ENCODE data around the gene WBP1L.
"Not testable (repeated sequence)": the region's sequence is repeated elsewhere in the genome, so short reads cannot be mapped to it uniquely, and the experiment has no call there.

WBP1L gene

DNA sequence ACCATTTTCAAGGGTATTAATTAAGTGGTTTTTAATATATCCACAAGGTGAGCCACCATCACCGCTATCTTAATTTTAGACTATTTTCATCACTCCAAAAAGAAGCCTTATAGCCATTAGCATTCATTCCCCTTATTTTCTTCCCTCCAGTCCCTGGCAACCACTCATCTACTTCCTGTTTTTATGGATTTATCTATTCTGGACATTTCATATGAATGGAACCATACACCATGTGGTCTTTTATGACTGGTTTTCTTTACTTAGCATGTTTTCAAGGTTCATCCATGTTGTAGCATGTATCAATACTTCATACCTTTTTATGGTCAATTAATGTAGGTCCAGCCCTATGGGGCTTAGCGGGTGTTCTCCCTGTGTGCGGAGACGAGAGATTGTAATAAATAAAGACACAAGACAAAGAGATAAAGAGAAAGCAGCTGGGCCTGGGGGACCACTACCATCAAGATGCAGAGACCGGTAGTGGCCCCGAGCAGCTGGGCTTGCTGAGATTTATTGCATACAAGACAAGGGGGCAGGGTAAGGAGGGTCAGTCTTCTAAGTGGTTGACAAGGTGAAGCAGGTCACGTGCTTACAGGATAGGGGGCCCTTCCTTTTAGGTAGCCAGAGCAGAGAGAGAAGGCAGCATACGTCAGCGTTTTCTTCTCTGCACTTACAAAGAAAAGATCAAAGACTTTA lies 14.6 kb downstream of the WBP1L start:
- H3K4me3 ChIP-seq (ENCODE audit: low read length), result no peak overlapping the region
- no peak for DNase-seq (ENCODE audit: low read depth)
- no peak for TF ChIP-seq CTCF (conservative IDR thresholded peaks at IDR 0.05; ENCODE audit: low read length)

DNA sequence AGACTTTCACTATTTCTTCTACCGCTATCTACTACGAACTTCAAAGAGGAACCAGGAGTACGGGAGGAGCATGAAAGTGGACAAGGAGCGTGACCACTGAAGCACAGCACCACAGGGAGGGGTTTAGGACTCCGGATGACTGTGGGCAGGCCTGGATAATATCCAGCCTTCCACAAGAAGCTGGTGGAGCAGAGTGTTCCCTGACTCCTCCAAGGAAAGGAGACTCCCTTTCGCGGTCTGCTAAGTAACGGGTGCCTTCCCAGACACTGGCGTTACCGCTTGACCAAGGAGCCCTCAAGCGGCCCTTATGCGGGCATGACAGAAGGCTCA lies 15.2 kb downstream of the WBP1L start:
- not testable (repeated sequence) for H3K4me3 ChIP-seq (ENCODE audit: low read length); DNase-seq (ENCODE audit: low read depth)

GRCh38 chr10:102759497-102760210 lies 15.9 kb downstream of the WBP1L start:
- TF ChIP-seq CTCF (conservative IDR thresholded peaks at IDR 0.05; ENCODE audit: low read length), result no peak
- H3K4me3 ChIP-seq (ENCODE audit: low read length), result no peak overlapping the region
- DNase-seq (ENCODE audit: low read depth), result no peak

- H3K4me3 ChIP-seq (ENCODE audit: low read length), result no peak overlapping the region
- no peak for DNase-seq (ENCODE audit: low read depth)
- TF ChIP-seq CTCF (conservative IDR thresholded peaks at IDR 0.05; ENCODE audit: low read length), result no peak
Observed at GRCh38 chr10:102761981-102762380, 18.2 kb downstream of the WBP1L start.

DNA sequence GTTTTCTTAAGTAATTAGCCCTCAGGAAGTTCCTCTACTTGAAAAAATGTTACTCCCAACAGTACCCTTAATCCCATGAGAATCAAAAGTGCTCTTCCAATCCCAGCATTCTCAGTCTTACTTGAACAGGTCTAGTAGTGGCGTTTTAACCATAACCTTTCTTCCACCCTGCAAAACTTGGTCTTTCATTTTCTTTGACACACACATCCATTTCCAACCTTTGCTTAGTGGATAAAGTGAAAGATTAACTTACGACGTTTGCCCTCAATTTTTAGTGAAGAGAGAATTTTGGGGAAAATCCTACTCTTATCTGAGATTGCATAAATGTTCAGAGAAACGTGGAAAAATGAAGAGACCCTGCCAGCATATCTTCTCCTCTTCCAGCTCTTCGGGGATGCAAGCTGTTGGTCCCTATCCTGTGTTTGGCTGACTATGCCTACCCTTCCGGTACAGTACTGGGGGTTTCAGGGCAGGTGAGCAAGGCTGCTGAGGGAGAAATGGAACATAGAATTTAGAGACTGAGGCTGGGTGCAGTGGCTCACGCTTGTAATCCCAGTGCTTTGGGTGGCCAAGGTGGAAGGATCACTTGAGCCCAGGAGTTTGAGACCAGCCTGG lies 18.8 kb downstream of the WBP1L start:
- no peak for TF ChIP-seq CTCF (conservative IDR thresholded peaks at IDR 0.05; ENCODE audit: low read length)

DNA sequence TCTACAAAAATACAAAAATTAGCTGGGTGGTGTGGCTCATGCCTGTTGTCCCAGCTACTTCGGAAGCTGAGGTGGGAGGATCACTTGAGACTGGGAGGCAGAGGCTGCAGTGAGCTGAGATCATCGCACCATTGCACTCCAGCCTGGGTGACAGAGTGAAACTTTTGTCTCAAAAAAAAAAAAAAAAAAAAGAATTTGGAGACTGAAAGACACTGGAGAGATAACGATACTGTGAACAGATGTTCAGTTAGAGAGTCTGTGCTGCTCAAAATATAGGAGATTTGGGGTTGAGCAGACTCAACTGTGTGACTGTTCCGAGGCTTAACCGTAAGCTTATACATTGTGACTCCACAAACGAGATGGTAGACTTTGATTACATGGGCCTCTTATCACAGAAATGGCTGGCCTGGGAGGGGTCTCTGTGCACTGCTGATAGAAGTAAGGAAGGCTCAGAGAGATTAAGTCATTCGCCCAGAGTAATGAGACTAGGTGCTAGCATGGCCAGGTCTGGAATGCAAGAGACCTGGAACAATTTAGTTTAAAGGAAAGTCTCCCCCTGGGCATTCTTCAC lies 19.4 kb downstream of the WBP1L start:
- no peak for DNase-seq (ENCODE audit: low read depth)
- no peak for TF ChIP-seq CTCF (conservative IDR thresholded peaks at IDR 0.05; ENCODE audit: low read length)
- H3K4me3 ChIP-seq (ENCODE audit: low read length), result no peak overlapping the region

More for the DNA sequence above, 18.8 kb downstream of the WBP1L start:
- no peak for DNase-seq (ENCODE audit: low read depth)
- no peak overlapping the region for H3K4me3 ChIP-seq (ENCODE audit: low read length)

GRCh38 chr10:102764470-102765161 lies 20.9 kb downstream of the WBP1L start:
- TF ChIP-seq CTCF (conservative IDR thresholded peaks at IDR 0.05; ENCODE audit: low read length), result no peak
- H3K4me3 ChIP-seq (ENCODE audit: low read length), result no peak overlapping the region
- DNase-seq (ENCODE audit: low read depth), result no peak
